ENCODE data around the gene PIP.
"Not testable (repeated sequence)": the region's sequence is repeated elsewhere in the genome, so short reads cannot be mapped to it uniquely, and the experiment has no call there.

- not testable (repeated sequence) for TF ChIP-seq CTCF, POLR2A (IDR thresholded peaks at IDR 0.05)
Measured at GRCh38 chr7:143088549-143089231, 43.2 kb upstream of the PIP start.

All from testis (tissue), 2 donors.